ENCODE results near the gene TAMALIN. TPM values are rescaled to one million over a fixed set of nuclear protein-coding genes. Genes with fewer than 3 reads are reported as not detected.

Gene TAMALIN
- total and polyA plus RNA-seq, 2 experiments from 2014 or later: 0.34 to 3.0 TPM

DNA sequence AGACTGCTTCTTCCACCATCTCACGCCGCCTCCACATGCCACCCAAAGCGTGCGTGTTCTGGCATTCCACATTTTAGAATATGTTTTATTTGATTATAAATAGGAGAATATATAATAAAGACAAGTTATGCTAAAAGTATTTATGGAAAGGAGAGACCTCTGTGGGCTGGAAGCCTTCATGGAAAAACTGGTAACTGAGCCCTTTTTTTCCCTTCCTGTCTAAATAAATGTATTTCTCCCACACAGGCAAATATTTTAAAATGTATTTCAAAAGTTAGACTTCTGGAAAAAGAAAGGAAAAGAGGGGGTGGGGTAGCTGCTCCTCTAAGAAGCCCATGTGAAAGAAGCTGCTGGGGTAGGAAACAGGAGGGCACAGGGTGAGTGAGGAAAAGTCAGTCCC, 28.4 kb downstream of the TAMALIN start (continued):
- TF ChIP-seq, protein P1, sequence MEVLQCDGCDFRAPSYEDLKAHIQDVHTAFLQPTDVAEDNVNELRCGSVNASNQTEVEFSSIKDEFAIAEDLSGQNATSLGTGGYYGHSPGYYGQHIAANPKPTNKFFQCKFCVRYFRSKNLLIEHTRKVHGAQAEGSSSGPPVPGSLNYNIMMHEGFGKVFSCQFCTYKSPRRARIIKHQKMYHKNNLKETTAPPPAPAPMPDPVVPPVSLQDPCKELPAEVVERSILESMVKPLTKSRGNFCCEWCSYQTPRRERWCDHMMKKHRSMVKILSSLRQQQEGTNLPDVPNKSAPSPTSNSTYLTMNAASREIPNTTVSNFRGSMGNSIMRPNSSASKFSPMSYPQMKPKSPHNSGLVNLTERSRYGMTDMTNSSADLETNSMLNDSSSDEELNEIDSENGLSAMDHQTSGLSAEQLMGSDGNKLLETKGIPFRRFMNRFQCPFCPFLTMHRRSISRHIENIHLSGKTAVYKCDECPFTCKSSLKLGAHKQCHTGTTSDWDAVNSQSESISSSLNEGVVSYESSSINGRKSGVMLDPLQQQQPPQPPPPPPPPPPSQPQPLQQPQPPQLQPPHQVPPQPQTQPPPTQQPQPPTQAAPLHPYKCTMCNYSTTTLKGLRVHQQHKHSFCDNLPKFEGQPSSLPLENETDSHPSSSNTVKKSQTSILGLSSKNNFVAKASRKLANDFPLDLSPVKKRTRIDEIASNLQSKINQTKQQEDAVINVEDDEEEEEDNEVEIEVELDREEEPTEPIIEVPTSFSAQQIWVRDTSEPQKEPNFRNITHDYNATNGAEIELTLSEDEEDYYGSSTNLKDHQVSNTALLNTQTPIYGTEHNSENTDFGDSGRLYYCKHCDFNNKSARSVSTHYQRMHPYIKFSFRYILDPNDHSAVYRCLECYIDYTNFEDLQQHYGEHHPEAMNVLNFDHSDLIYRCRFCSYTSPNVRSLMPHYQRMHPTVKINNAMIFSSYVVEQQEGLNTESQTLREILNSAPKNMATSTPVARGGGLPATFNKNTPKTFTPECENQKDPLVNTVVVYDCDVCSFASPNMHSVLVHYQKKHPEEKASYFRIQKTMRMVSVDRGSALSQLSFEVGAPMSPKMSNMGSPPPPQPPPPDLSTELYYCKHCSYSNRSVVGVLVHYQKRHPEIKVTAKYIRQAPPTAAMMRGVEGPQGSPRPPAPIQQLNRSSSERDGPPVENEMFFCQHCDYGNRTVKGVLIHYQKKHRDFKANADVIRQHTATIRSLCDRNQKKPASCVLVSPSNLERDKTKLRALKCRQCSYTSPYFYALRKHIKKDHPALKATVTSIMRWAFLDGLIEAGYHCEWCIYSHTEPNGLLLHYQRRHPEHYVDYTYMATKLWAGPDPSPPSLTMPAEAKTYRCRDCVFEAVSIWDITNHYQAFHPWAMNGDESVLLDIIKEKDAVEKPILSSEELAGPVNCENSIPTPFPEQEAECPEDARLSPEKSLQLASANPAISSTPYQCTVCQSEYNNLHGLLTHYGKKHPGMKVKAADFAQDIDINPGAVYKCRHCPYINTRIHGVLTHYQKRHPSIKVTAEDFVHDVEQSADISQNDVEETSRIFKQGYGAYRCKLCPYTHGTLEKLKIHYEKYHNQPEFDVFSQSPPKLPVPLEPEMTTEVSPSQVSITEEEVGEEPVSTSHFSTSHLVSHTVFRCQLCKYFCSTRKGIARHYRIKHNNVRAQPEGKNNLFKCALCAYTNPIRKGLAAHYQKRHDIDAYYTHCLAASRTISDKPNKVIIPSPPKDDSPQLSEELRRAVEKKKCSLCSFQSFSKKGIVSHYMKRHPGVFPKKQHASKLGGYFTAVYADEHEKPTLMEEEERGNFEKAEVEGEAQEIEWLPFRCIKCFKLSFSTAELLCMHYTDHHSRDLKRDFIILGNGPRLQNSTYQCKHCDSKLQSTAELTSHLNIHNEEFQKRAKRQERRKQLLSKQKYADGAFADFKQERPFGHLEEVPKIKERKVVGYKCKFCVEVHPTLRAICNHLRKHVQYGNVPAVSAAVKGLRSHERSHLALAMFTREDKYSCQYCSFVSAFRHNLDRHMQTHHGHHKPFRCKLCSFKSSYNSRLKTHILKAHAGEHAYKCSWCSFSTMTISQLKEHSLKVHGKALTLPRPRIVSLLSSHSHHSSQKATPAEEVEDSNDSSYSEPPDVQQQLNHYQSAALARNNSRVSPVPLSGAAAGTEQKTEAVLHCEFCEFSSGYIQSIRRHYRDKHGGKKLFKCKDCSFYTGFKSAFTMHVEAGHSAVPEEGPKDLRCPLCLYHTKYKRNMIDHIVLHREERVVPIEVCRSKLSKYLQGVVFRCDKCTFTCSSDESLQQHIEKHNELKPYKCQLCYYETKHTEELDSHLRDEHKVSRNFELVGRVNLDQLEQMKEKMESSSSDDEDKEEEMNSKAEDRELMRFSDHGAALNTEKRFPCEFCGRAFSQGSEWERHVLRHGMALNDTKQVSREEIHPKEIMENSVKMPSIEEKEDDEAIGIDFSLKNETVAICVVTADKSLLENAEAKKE (CRISPR knock-in tag; IDR thresholded peaks at IDR 0.05): no peak
- TF ChIP-seq STAT1 (IDR thresholded peaks at IDR 0.05; ENCODE audit: unreplicated experiment) (no peak), EZH2phosphoT487 (IDR thresholded peaks at IDR 0.05; ENCODE audit: unreplicated experiment) (no peak), NANOG (IDR thresholded peaks at IDR 0.05; ENCODE audit: borderline replicate concordance) (no peak), CREB1 (CRISPR knock-in tag; IDR thresholded peaks at IDR 0.05; ENCODE audit: low read depth) (no peak)

- DNase-seq (ENCODE audit: low spot score) (no peak), ATAC-seq (no peak)
- no peaks in the 10 kb centered on the region for H3K9me2 ChIP-seq (ENCODE audit: insufficient read depth)
- H4K20me1 ChIP-seq (replicated peaks; ENCODE audit: insufficient read depth): peaks cover 12% of the 10 kb centered on the region
- no peak overlapping the region for H3K4me3 ChIP-seq
- H2AFZ ChIP-seq: no peak overlapping the region
- Mint-ChIP-seq H3K9me3 (no peaks in the 10 kb centered on the region), H3K4me1 (peaks cover 32% of the 10 kb centered on the region), H3K27ac (no peak overlapping the region), H3K27me3 (ENCODE audit: insufficient read depth, low read depth, poor library complexity) (peaks cover 37% of the 10 kb centered on the region), H3K4me3 (peak overlapping the region; percentile 66; the same call in 2 of the 3 replicates), H3K36me3 (ENCODE audit: low read depth) (no peaks in the 10 kb centered on the region)
- H3K36me3 ChIP-seq (ENCODE audit: insufficient read depth): no peaks in the 10 kb centered on the region
- H3K4me2 ChIP-seq: peak overlapping the region; percentile 88
- no peak overlapping the region for H3K27ac ChIP-seq (ENCODE audit: low read depth)
- H3K4me1 ChIP-seq (ENCODE audit: insufficient read depth): peaks cover 17% of the 10 kb centered on the region
- peaks cover 54% of the 10 kb centered on the region for H3K27me3 ChIP-seq (ENCODE audit: insufficient read depth)
- no peak for TF ChIP-seq STAT1 (IDR thresholded peaks at IDR 0.05; ENCODE audit: unreplicated experiment)
- TF ChIP-seq, protein P1 (CRISPR knock-in tag; IDR thresholded peaks at IDR 0.05): no peak
- TF ChIP-seq CTCF (conservative IDR thresholded peaks at IDR 0.05; ENCODE audit: low read depth in 2 of 2): no peak
- H3F3A ChIP-seq (replicated peaks; ENCODE audit: low read depth): peaks cover 14% of the 10 kb centered on the region
- H3K79me2 ChIP-seq (replicated peaks; ENCODE audit: insufficient read depth): peaks cover 15% of the 10 kb centered on the region
These were observed 29.2 kb downstream of the TAMALIN start for GRCh38 chr12:52035926-52036325.
